Measurements from ENCODE around the gene CYTH3. TPM values are rescaled to one million over a fixed set of nuclear protein-coding genes. Genes with fewer than 3 reads are reported as not detected.

The CYTH3 gene
- total and polyA plus RNA-seq, 2 of the 13 experiments (the other 11 are each of a cell fraction or from before 2014, with no cell fraction given) = 3.1 to 3.8 TPM

DNA sequence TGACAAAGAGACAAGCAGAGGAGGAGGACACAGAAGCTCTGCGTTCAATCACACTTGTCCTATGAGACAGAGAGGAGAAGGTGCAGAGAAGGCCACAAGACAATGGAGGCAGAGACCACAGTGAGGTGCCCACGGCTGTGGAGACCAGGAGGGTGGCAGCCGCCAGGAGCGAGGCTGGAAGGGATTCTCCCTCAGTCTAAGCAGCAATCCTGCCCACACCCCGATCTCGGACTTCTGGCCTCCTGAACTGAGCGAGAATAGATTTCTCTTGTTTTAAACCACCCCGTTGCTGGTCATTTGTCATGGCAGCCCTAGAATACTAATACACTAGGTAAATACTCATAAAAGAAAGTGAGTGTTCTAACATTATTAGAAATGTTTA lies 92.1 kb downstream of the CYTH3 start:
- ATAC-seq (no peak), FAIRE-seq (no peak), DNase-seq (ENCODE audit: low spot score) (no peak)
- in situ Hi-C loops (cut with HindIII; ENCODE audit: extremely low pct_ligation_motif_present, low pct_unique_long_range_greater_than_20kb) (no loop called here), intact Hi-C loops (cut with micrococcal nuclease; ENCODE audit: unreplicated experiment) (no loop called here)
- ChIA-PET CTCF (ENCODE audit: low intra/inter-chr PET ratio, low total read pairs) (no interaction called here), POLR2A (no interaction called here)
- BruUV-seq (replicated peaks) = no TSS peak
- H3K4me3 ChIP-seq (replicated peaks in 1 of 3; ENCODE audit: insufficient read depth in 1 of 3, low read depth in 2 of 3, low read length in 3 of 3) = no peak overlapping the region
- no peak overlapping the region for H3K27ac ChIP-seq (ENCODE audit: extremely low read length, insufficient read depth, low read length)
- H3K36me3 ChIP-seq (replicated peaks in 1 of 2; ENCODE audit: control insufficient read depth in 1 of 2, insufficient read depth in 2 of 2, low read length in 2 of 2) = no peaks in the 10 kb centered on the region
- WGBS (ENCODE audit: low lambda C conversion rate) = 92% methylated on average over 8 of the region's 8 CpGs
- no peak overlapping the region for H3K9ac ChIP-seq (ENCODE audit: insufficient read depth, low read depth, low read length)
- no peaks in the 10 kb centered on the region for H3K4me1 ChIP-seq (ENCODE audit: insufficient read depth, low read length)
- H3K9me3 ChIP-seq (ENCODE audit: low read length) = no peaks in the 10 kb centered on the region
- no peaks in the 10 kb centered on the region for H3K79me2 ChIP-seq (ENCODE audit: insufficient read depth, low read length)
- no peak overlapping the region for H2AFZ ChIP-seq (ENCODE audit: low read length)
- TF ChIP-seq ZKSCAN5 (CRISPR knock-in tag; IDR thresholded peaks at IDR 0.05) (no peak), ZFAT (CRISPR knock-in tag; conservative IDR thresholded peaks at IDR 0.05) (no peak), CHD2 (IDR thresholded peaks at IDR 0.05; ENCODE audit: low read depth, low read length) (no peak)
- TF ChIP-seq, protein P1, sequence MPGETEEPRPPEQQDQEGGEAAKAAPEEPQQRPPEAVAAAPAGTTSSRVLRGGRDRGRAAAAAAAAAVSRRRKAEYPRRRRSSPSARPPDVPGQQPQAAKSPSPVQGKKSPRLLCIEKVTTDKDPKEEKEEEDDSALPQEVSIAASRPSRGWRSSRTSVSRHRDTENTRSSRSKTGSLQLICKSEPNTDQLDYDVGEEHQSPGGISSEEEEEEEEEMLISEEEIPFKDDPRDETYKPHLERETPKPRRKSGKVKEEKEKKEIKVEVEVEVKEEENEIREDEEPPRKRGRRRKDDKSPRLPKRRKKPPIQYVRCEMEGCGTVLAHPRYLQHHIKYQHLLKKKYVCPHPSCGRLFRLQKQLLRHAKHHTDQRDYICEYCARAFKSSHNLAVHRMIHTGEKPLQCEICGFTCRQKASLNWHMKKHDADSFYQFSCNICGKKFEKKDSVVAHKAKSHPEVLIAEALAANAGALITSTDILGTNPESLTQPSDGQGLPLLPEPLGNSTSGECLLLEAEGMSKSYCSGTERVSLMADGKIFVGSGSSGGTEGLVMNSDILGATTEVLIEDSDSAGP (CRISPR knock-in tag; IDR thresholded peaks at IDR 0.05; ENCODE audit: borderline replicate concordance) = no peak
- H4K20me1 ChIP-seq (ENCODE audit: insufficient read depth, low read length) = no peaks in the 10 kb centered on the region
- no peaks in the 10 kb centered on the region for H3K27me3 ChIP-seq (ENCODE audit: control insufficient read depth in 1 of 2, insufficient read depth in 2 of 2, low read length in 2 of 2)
- H3K4me2 ChIP-seq (ENCODE audit: low read depth, low read length) = no peak overlapping the region

GRCh38 chr7:6179620-6180343 lies 92.6 kb downstream of the CYTH3 start:
- Histone ChIP-seq H3K79me2 (ENCODE audit: insufficient read depth, low read length) (no peaks in the 10 kb centered on the region), H3K9ac (ENCODE audit: insufficient read depth, low read depth, low read length) (no peak overlapping the region), H3K4me3 (replicated peaks in 1 of 3; ENCODE audit: insufficient read depth in 1 of 3, low read depth in 2 of 3, low read length in 3 of 3) (no peak overlapping the region), H3K27ac (ENCODE audit: extremely low read length, insufficient read depth, low read length) (no peak overlapping the region), H3K4me2 (ENCODE audit: low read depth, low read length) (no peak overlapping the region), H3K36me3 (replicated peaks in 1 of 2; ENCODE audit: control insufficient read depth in 1 of 2, insufficient read depth in 2 of 2, low read length in 2 of 2) (no peaks in the 10 kb centered on the region), H3K27me3 (ENCODE audit: control insufficient read depth in 1 of 2, insufficient read depth in 2 of 2, low read length in 2 of 2) (no peaks in the 10 kb centered on the region), H4K20me1 (ENCODE audit: insufficient read depth, low read length) (no peaks in the 10 kb centered on the region), H3K4me1 (ENCODE audit: insufficient read depth, low read length) (no peaks in the 10 kb centered on the region), H2AFZ (ENCODE audit: low read length) (no peak overlapping the region), H3K9me3 (ENCODE audit: low read length) (no peaks in the 10 kb centered on the region)
- ChIA-PET CTCF (ENCODE audit: low intra/inter-chr PET ratio, low total read pairs) (no interaction called here), POLR2A (no interaction called here)
- 80% methylated on average over 3 of the region's 3 CpGs for WGBS (ENCODE audit: low lambda C conversion rate)
- ATAC-seq = no peak
- intact Hi-C loops (cut with micrococcal nuclease; ENCODE audit: unreplicated experiment) = no loop called here
- in situ Hi-C loops (cut with HindIII; ENCODE audit: extremely low pct_ligation_motif_present, low pct_unique_long_range_greater_than_20kb) = no loop called here
- no TSS peak for BruUV-seq (replicated peaks)
- no peak for FAIRE-seq
- no peak for DNase-seq (ENCODE audit: low spot score)
- no peak for TF ChIP-seq ZSCAN12 (CRISPR knock-in tag; IDR thresholded peaks at IDR 0.05)
- 0 out of 2 replicates have a peak, but pooled peaks have one; percentile 32 for TF ChIP-seq HNRNPL (IDR thresholded peaks at IDR 0.05; ENCODE audit: low read depth, low read length)
- TF ChIP-seq ZNF646 (CRISPR knock-in tag; IDR thresholded peaks at IDR 0.05) = 0 out of 2 replicates have a peak, but pooled peaks have one; percentile 26
